DOHH2 (cell line): ENCODE data around the gene NFIA.

Experiments used
- H3F3A ChIP-seq: fragments of 200-600 bp; sonication (generic), shearing (Covaris generic); 2 replicates; pipeline ENCODE4 v1.6.0; 2016; ENCODE audit warnings: antibody characterized with exemption, mild to moderate bottlenecking; ENCODE audit not compliant: control insufficient read depth, insufficient read depth
- H3K27ac ChIP-seq: fragments of 200-600 bp; sonication (generic); 2 replicates; pipeline ENCODE4 v1.5.1; 2014; ENCODE audit warnings: low read depth, mild to moderate bottlenecking, low read length, moderate library complexity
- H3K27me3 ChIP-seq: fragments of 200-600 bp; sonication (generic); 2 replicates; pipeline ENCODE4 v1.6.1; 2014; ENCODE audit warnings: mild to moderate bottlenecking, low read length, mixed read lengths; ENCODE audit not compliant: control insufficient read depth
- H3K36me3 ChIP-seq: fragments of 200-600 bp; sonication (generic); 2 replicates; pipeline ENCODE4 v1.6.1; 2014; ENCODE audit warnings: mild to moderate bottlenecking, low read length, moderate library complexity, mixed read lengths; ENCODE audit not compliant: control insufficient read depth
- H3K4me1 ChIP-seq: fragments of 200-600 bp; sonication (generic); 2 replicates; pipeline ENCODE4 v1.6.1; 2014; ENCODE audit warnings: mild to moderate bottlenecking, low read length, mixed read lengths; ENCODE audit not compliant: control insufficient read depth
- H3K4me2 ChIP-seq: fragments of 200-600 bp; sonication (generic); 2 replicates; pipeline ENCODE4 v1.6.0; 2014; ENCODE audit warnings: mild to moderate bottlenecking, low read length, moderate library complexity
- H3K4me3 ChIP-seq: fragments of 200-600 bp; sonication (generic); 2 replicates; pipeline ENCODE4 v1.5.1; 2014; ENCODE audit warnings: mild to moderate bottlenecking, low read length, mixed read lengths
- H3K79me2 ChIP-seq: fragments of 200-600 bp; sonication (generic); 2 replicates; pipeline ENCODE4 v1.6.1; 2014; ENCODE audit warnings: mild to moderate bottlenecking, low read length, mixed read lengths; ENCODE audit not compliant: control insufficient read depth
- H3K9me2 ChIP-seq: fragments of 200-600 bp; sonication (generic); replicated peaks from 2 replicates; pipeline ENCODE4 v1.6.1; 2014; ENCODE audit warnings: mild to moderate bottlenecking, low read length, mixed read lengths; ENCODE audit not compliant: control insufficient read depth
- H3K9me3 ChIP-seq: fragments of 200-600 bp; sonication (generic); 2 replicates; pipeline ENCODE4 v1.6.1; 2014; ENCODE audit warnings: antibody characterized with exemption, low read length, mixed read lengths; ENCODE audit not compliant: control insufficient read depth, insufficient read depth
- H4K20me1 ChIP-seq: fragments of 200-600 bp; sonication (generic); 2 replicates; pipeline ENCODE4 v1.6.0; 2014; ENCODE audit warnings: low read depth, mild to moderate bottlenecking, antibody characterized with exemption, low read length, moderate library complexity; ENCODE audit not compliant: control insufficient read depth, insufficient read depth
- CTCF ChIP-seq: fragments of 200-600 bp; sonication (generic); IDR thresholded peaks from one replicate; pipeline ENCODE4 v1.5.1; 2014; ENCODE audit warnings: antibody characterized with exemption, mild to moderate bottlenecking, low read depth, low read length; ENCODE audit not compliant: poor library complexity, severe bottlenecking
- EZH2phosphoT487 ChIP-seq: fragments of 200-600 bp; sonication (generic); IDR thresholded peaks from 2 replicates; pipeline ENCODE4 v1.6.1; 2017; ENCODE audit warnings: borderline replicate concordance, mild to moderate bottlenecking, antibody characterized with exemption, low read length, moderate library complexity, mixed read lengths

Gene NFIA

DNA sequence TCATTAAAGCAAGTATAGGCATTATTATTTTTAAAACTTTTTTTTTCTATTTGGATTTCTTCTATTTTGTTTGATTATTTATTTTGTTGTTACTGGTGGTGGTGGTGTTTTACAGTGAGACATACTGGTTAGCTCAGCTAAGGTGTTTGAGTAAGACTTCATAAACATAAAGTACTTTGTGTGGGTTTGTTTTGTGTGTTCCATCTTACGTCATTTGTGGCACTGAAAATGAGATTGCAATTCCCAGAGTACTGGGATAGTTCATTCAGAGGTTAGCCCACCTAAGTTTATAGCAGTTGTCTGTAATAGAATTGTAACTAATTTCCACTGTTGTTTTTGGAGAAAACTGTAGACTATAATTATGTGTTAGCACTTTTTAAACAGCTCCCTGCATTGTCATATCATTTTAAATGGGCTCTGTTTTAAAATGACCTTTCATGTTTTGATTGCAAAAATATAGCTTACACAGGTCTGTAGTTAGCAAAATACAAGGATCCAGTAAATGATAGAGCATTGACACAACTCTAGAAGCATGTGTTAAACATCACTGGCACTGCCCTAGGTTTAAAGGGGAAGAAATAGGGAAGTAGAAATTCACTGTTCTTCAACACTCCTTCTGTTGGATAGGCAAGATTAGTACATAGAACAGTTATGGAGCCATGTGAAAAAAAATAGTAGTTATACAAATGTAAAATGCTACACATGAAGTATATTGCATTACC lies 171.7 kb downstream of the NFIA start:
- Histone ChIP-seq H3K27ac (no peak overlapping the region), H3K36me3 (no peaks in the 10 kb centered on the region), H4K20me1 (peaks cover 4% of the 10 kb centered on the region; the same call in 1 of the 2 replicates), H3K9me3 (no peaks in the 10 kb centered on the region), H3K4me2 (no peak overlapping the region), H3K27me3 (no peaks in the 10 kb centered on the region), H3K4me3 (no peak overlapping the region), H3K9me2 (no peaks in the 10 kb centered on the region), H3K79me2 (peaks cover 7% of the 10 kb centered on the region; the same call in 1 of the 2 replicates), H3F3A (no peaks in the 10 kb centered on the region), H3K4me1 (peaks cover 19% of the 10 kb centered on the region)
- no peak for TF ChIP-seq EZH2phosphoT487
- no peak for TF ChIP-seq CTCF

- Histone ChIP-seq H3K27ac (no peak overlapping the region), H3K9me3 (no peaks in the 10 kb centered on the region), H3K4me3 (no peak overlapping the region), H3F3A (no peaks in the 10 kb centered on the region), H3K9me2 (no peaks in the 10 kb centered on the region), H3K4me1 (peaks cover 19% of the 10 kb centered on the region), H3K4me2 (no peak overlapping the region), H3K36me3 (no peaks in the 10 kb centered on the region), H3K27me3 (no peaks in the 10 kb centered on the region), H3K79me2 (peaks cover 7% of the 10 kb centered on the region; the same call in 1 of the 2 replicates), H4K20me1 (peaks cover 4% of the 10 kb centered on the region; the same call in 1 of the 2 replicates)
- TF ChIP-seq EZH2phosphoT487 (no peak), CTCF (no peak)
These were observed 172.4 kb downstream of the NFIA start for GRCh38 chr1:61254634-61255357.

DNA sequence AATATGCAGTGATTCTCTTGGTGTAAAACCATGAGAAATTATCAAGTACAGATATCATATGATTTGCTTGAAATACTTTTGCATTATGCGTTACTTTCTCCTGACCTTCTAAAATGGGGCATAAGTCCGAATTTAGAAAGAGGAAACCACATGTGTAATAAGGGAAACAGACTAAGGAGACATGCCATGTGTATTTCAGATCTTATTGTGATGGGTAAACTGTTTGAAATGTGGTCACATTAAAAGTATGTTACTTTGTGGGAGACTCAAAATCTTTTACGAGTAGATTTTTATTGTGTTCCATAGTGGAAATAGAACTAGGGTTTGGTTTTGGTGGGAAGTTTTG lies 173.0 kb downstream of the NFIA start:
- Histone ChIP-seq H3K4me2 (no peak overlapping the region), H3F3A (no peaks in the 10 kb centered on the region), H3K9me3 (no peaks in the 10 kb centered on the region), H3K27me3 (no peaks in the 10 kb centered on the region), H3K79me2 (peaks cover 7% of the 10 kb centered on the region; the same call in 1 of the 2 replicates), H3K4me1 (peaks cover 19% of the 10 kb centered on the region), H3K36me3 (no peaks in the 10 kb centered on the region), H3K4me3 (no peak overlapping the region), H3K9me2 (no peaks in the 10 kb centered on the region), H3K27ac (no peak overlapping the region), H4K20me1 (peaks cover 4% of the 10 kb centered on the region; the same call in 1 of the 2 replicates)
- TF ChIP-seq CTCF (no peak), EZH2phosphoT487 (no peak)
